Measurements from ENCODE around the gene TSKU. TPM values are rescaled to one million over a fixed set of nuclear protein-coding genes. Genes with fewer than 3 reads are reported as not detected.
A peak's percentile ranks its signal among the peaks of the same experiment; 100 is the strongest.

The TSKU gene
- total RNA-seq, 1 donor from 2014 or later: 84.0 TPM

DNA sequence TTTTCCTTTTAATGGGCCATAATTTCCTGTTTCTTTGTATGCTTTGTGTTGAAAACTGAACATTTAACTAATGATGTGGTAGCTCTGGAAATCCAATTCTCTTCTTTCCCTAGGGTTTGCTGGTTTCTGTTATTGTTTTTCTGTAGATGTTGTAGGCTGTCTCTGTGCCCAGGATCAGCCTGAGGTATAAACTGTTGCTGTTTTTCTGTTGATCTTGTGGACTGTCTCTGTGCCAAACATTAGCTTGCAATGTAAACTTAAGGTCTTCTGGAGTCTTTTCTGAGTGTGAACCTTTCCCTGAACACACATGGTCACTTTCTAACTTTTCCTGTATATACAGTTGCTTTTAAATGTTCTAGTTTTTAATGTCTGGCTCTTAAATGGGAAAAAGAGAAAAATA is 5.9 kb upstream of the TSKU start:
- H3K9me3 Mint-ChIP-seq (ENCODE audit: unreplicated experiment): peaks cover 14% of the 10 kb centered on the region

GRCh38 chr11:76777876-76778275 is 5.3 kb upstream of the TSKU start:
- DNase-seq (ENCODE audit: extremely low spot score, unreplicated experiment): no peak
- TF ChIP-seq CTCF (IDR thresholded peaks at IDR 0.05): no peak
- Mint-ChIP-seq H3K27ac (ENCODE audit: unreplicated experiment) (no peak overlapping the region), H3K4me1 (ENCODE audit: unreplicated experiment) (peaks cover 37% of the 10 kb centered on the region), H3K4me3 (ENCODE audit: unreplicated experiment) (no peak overlapping the region), H3K9me3 (ENCODE audit: unreplicated experiment) (peaks cover 14% of the 10 kb centered on the region), H3K27me3 (ENCODE audit: unreplicated experiment) (no peaks in the 10 kb centered on the region), H3K36me3 (ENCODE audit: unreplicated experiment) (peaks cover 8% of the 10 kb centered on the region)

More for the DNA sequence above, 5.9 kb upstream of the TSKU start:
- Mint-ChIP-seq H3K4me1 (ENCODE audit: unreplicated experiment) (peaks cover 37% of the 10 kb centered on the region), H3K27ac (ENCODE audit: unreplicated experiment) (no peak overlapping the region), H3K27me3 (ENCODE audit: unreplicated experiment) (no peaks in the 10 kb centered on the region), H3K36me3 (ENCODE audit: unreplicated experiment) (peaks cover 8% of the 10 kb centered on the region), H3K4me3 (ENCODE audit: unreplicated experiment) (no peak overlapping the region)
- DNase-seq (ENCODE audit: extremely low spot score, unreplicated experiment): no peak
- TF ChIP-seq CTCF (IDR thresholded peaks at IDR 0.05): no peak

DNA sequence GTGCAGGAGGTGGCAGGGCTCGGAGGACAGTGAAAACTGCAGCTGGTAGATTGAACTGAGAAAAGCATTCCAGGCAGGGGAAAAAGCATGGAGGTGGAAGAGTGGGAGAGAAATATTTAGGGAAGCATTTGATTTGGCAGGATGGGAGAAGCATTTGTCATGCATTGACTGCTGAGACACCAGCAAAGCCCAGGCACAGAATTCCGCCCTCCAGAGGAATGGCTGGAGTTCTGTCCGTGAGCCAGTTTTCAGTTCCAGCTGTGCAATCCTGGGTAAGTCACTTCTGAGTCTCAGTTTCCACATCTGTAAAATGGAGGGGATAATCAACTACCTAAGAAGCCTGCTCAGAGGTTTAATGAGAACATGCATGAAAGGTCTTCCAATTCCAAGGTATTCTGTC is 4.3 kb upstream of the TSKU start:
- Mint-ChIP-seq H3K36me3 (ENCODE audit: unreplicated experiment) (peaks cover 8% of the 10 kb centered on the region), H3K9me3 (ENCODE audit: unreplicated experiment) (peaks cover 14% of the 10 kb centered on the region), H3K4me1 (ENCODE audit: unreplicated experiment) (peaks cover 31% of the 10 kb centered on the region), H3K27ac (ENCODE audit: unreplicated experiment) (no peak overlapping the region), H3K4me3 (ENCODE audit: unreplicated experiment) (no peak overlapping the region), H3K27me3 (ENCODE audit: unreplicated experiment) (no peaks in the 10 kb centered on the region)
- TF ChIP-seq CTCF (IDR thresholded peaks at IDR 0.05): no peak
- DNase-seq (ENCODE audit: extremely low spot score, unreplicated experiment): no peak

DNA sequence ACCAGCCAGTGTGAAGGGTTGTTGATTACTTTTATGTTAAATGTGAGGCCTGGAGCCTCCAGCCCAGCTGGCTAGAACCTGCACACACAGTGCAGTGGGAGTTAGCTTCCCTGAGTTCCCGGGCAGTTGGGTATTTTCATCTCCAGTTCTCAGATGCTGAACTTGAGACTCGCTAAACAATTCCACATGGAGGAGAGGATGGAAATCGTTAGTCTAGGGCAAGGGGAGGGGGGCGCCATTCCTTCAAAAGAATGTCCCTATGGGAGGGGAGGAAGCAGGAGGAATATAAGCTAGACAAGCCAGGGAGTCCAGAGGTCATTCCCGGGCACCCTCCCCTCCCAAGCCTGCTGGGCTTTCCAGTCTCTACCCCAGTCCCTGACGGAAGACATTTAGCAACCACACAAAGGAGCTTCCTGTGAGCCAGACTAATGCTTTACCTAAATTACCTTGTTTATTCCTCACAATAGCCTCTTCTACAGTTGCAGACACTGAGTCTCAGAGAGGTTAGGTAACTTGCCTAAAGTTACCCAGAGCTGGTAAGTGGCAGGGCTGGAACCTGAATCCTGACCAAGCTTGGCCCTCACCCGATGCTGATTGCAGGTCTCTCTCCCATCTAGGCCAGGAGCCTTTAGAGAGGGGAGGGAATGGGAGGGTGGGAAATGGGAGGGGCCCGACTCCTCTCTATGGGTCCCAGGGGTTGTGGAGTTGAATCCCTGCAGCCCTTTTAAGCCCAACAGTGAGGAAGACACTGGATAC is 1.9 kb upstream of the TSKU start:
- Mint-ChIP-seq H3K27me3 (ENCODE audit: unreplicated experiment) (no peaks in the 10 kb centered on the region), H3K27ac (ENCODE audit: unreplicated experiment) (peak overlapping the region; percentile 99), H3K9me3 (ENCODE audit: unreplicated experiment) (peaks cover 9% of the 10 kb centered on the region), H3K4me1 (ENCODE audit: unreplicated experiment) (peaks cover 46% of the 10 kb centered on the region), H3K36me3 (ENCODE audit: unreplicated experiment) (peaks cover 6% of the 10 kb centered on the region), H3K4me3 (ENCODE audit: unreplicated experiment) (peak overlapping the region; percentile 93)
- no peak for DNase-seq (ENCODE audit: extremely low spot score, unreplicated experiment)
- TF ChIP-seq CTCF (IDR thresholded peaks at IDR 0.05): no peak

DNA sequence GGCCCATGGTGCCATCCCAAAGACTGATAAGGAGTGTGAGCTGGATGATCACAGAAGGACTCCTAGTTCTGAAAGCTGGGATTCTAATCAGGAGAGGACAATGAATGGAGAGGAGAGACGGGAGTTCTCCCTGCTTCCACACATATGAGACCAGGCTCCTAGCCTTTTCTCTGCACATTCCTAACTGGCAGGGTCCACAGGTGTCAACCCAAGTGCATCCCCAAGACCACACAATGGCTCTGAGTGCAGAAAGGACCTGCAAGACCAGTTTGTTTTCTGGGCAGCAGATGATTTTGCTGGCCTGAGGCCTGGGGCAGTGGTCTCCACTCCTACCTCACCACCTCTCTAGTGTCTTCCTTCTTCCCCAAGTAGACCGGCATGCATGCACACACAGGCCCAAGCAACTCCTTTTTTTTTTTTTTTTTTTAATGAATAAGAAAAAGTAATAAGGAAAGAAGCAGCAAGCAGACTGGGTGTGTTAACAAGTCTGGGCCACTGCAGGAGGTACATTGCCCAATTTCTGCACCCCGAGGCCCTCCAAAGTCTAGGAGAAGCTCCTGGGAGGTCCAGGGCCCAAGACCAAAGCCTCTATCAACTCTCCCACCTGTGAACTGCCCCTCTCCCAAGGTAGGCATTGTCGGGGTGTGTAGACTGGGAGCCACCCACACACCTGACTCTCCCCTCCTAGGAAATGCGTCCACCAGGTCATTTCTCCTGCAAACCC is 1.2 kb upstream of the TSKU start:
- no peak for TF ChIP-seq CTCF (IDR thresholded peaks at IDR 0.05)
- H3K36me3 Mint-ChIP-seq (ENCODE audit: unreplicated experiment): peaks cover 6% of the 10 kb centered on the region
- H3K27ac Mint-ChIP-seq (ENCODE audit: unreplicated experiment): peak overlapping the region; percentile 99

More for the DNA sequence above, 1.2 kb upstream of the TSKU start:
- Mint-ChIP-seq H3K27me3 (ENCODE audit: unreplicated experiment) (no peaks in the 10 kb centered on the region), H3K9me3 (ENCODE audit: unreplicated experiment) (peaks cover 2% of the 10 kb centered on the region), H3K4me3 (ENCODE audit: unreplicated experiment) (peak overlapping the region; percentile 93), H3K4me1 (ENCODE audit: unreplicated experiment) (peaks cover 53% of the 10 kb centered on the region)
- no peak for DNase-seq (ENCODE audit: extremely low spot score, unreplicated experiment)

Measured in osteocyte (in vitro differentiated cells).